ENCODE data around the gene RPS6KL1. TPM values are rescaled to one million over a fixed set of nuclear protein-coding genes. Genes with fewer than 3 reads are reported as not detected.

Gene RPS6KL1
- total RNA-seq, 2 experiments from 2014 or later: 12.5 to 12.7 TPM

DNA sequence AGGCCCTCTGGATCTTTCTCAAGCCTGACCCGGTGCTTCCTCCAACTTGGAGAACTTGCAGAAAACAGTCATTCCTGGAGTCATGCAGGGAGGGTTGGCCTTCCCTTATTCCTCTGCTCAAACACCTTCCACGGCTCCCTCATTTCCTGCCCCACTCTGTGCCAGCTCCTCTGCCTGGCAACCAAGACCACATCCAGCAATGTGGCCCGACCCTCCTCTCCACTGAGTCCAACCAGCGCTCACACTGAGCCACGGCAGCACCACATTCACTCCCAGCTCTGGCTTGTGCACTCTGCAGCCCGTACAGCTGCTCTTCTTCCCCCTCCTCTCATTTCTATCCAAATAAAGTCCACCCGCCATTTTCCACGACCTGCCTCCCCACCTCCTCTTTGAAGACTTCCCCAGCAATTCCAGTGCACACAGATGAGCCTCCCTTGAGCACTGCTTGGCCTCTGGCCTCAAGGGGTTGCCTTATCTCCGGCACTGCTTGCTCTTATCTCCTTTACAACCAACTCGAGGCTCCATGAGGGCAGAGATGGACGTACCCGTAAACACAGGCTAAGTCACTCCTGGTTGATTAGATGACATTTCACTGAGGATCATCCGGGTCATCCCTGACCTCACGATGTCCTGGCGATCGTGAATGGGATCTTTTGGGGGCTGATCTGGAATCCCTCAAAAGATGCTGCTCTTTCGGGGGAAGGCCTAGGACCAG is 27.0 kb upstream of the RPS6KL1 start:
- Histone ChIP-seq H3K27ac (ENCODE audit: low read depth in 1 of 2, low read length in 2 of 2) (no peak overlapping the region), H3K9me3 (ENCODE audit: control insufficient read depth in 1 of 2, insufficient read depth in 1 of 2, low read length in 2 of 2) (peaks cover 0 to 2% of the 10 kb centered on the region in 2 experiments), H3K4me3 (ENCODE audit: low read length) (no peak overlapping the region), H3K4me1 (ENCODE audit: insufficient read depth, low read length) (peaks cover 19% of the 10 kb centered on the region), H3K36me3 (ENCODE audit: insufficient read depth, low read length) (no peaks in the 10 kb centered on the region), H3K27me3 (ENCODE audit: control insufficient read depth in 1 of 2, insufficient read depth in 2 of 2, low read length in 2 of 2) (peaks cover 8 to 16% of the 10 kb centered on the region in 2 experiments)
- no peak for TF ChIP-seq CTCF (IDR thresholded peaks at IDR 0.05)
- H3K4me1 Mint-ChIP-seq (ENCODE audit: low read depth): peaks cover 8% of the 10 kb centered on the region
- POLR2A ChIA-PET: no interaction called here
- H3K27me3 Mint-ChIP-seq: peaks cover 19% of the 10 kb centered on the region
- intact Hi-C loops (cut with DNase I, micrococcal nuclease): loop anchor here (5.0 kb wide), 3 partner anchors 52 to 352 kb away; partner anchors contain the start of gene EIF2B2 (in 1 of the 2)
- CTCF ChIA-PET: no interaction called here
- no peaks in the 10 kb centered on the region for H3K9me3 Mint-ChIP-seq
- no peak for ATAC-seq (ENCODE audit: poor library complexity)
- no peaks in the 10 kb centered on the region for H3K36me3 Mint-ChIP-seq (ENCODE audit: low read depth)
- DNase-seq: no peak
- H3K4me3 Mint-ChIP-seq: no peak overlapping the region
- no peak overlapping the region for H3K27ac Mint-ChIP-seq

DNA sequence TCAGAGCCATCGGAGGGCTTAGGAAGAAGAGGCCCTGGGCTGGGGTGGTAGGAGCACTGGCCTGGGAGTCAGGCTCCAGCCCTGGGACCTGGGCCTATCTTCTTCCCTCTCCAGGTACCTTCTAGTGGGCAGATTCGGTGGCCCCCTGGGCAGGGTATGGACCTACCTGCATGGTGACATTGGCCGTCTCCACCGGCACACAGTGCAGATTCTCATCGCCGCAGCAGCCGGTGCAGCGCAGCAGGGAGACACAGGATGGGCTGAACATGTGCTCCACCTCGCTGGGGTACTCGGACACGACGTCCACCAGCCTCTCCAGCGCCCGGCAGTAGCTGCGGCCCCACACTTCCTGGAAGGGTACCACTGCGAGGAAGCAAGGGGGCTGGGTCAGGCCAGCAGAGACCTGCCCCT is 26.1 kb upstream of the RPS6KL1 start:
- H3K9me3 Mint-ChIP-seq: no peaks in the 10 kb centered on the region
- H3K27ac ChIP-seq (ENCODE audit: low read depth in 1 of 2, low read length in 2 of 2): no peak overlapping the region
- H3K27me3 Mint-ChIP-seq: peaks cover 19% of the 10 kb centered on the region
- no peak overlapping the region for H3K4me3 Mint-ChIP-seq
- no peak for TF ChIP-seq CTCF (IDR thresholded peaks at IDR 0.05)
- H3K27ac Mint-ChIP-seq: no peak overlapping the region
- CTCF ChIA-PET: no interaction called here
- H3K27me3 ChIP-seq (ENCODE audit: control insufficient read depth in 1 of 2, insufficient read depth in 2 of 2, low read length in 2 of 2): peaks cover 7 to 9% of the 10 kb centered on the region in 2 experiments
- H3K9me3 ChIP-seq (ENCODE audit: control insufficient read depth in 1 of 2, insufficient read depth in 1 of 2, low read length in 2 of 2): no peaks in the 10 kb centered on the region
- DNase-seq (no peak), ATAC-seq (ENCODE audit: poor library complexity) (no peak)
- H3K4me1 ChIP-seq (ENCODE audit: insufficient read depth, low read length): peaks cover 12% of the 10 kb centered on the region
- no peak overlapping the region for H3K4me3 ChIP-seq (ENCODE audit: low read length)
- H3K36me3 Mint-ChIP-seq (ENCODE audit: low read depth): no peaks in the 10 kb centered on the region
- POLR2A ChIA-PET: no interaction called here
- intact Hi-C loops (cut with DNase I, micrococcal nuclease): loop anchor here (5.0 kb wide), 3 partner anchors 53 to 353 kb away; partner anchors contain the start of gene EIF2B2 (in 1 of the 2)
- H3K36me3 ChIP-seq (ENCODE audit: insufficient read depth, low read length): no peaks in the 10 kb centered on the region
- H3K4me1 Mint-ChIP-seq (ENCODE audit: low read depth): peaks cover 8% of the 10 kb centered on the region

DNA sequence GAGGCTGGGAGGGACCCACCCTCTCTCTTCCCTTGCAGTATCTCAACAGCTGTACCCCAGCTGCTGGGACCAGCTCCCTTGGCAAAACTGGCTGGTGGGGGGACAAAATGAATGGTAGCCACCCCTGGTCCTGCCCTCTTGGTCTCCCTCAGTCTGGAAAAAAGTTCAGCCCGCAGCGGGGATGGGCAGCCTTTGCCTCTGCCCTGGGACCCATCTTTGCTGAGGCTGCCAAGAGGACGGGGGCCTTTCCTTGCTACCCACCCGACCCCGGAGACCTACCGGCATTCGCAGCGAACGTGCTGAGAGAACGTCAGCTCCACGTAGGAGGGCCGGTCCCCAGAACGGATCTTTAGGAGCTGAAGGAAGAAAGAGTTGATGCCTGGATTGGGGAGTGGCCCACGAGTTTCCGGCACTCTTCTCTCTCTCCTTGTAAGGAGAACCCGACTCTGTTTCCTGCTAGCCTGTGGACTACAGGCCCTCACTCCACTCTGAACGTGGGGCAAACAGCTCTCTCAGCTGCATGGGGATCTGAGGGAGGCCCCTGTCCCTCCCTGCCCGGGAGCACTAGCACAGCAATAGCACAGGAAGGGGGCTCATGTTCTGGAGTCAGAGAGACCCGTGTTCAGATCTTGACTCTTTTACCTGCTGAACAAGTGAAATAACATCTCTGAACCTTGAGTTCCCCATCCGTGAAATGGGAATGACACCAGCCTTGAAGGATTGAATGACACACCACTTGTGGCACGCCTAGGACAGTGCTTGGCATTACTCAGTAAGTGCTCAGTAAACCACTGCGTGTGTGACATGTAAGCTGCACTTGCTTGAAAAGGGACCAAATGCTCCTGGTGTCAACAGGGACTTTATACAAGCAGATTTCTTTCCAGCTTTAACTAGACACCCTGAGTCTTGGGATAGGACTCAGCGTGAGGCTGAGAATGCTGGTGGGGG is 25.4 kb upstream of the RPS6KL1 start:
- H3K27me3 ChIP-seq (ENCODE audit: control insufficient read depth in 1 of 2, insufficient read depth in 2 of 2, low read length in 2 of 2): peaks cover 2 to 3% of the 10 kb centered on the region in 2 experiments
- intact Hi-C loops (cut with DNase I, micrococcal nuclease): loop anchor here (5.0 kb wide), 3 partner anchors 54 to 354 kb away; partner anchors contain the start of gene EIF2B2 (in 1 of the 2)
- CTCF ChIA-PET: interaction anchor here (1.4 kb wide), 1 partner anchor 140 kb away, joined by 4 read pairs; no protein-coding TSS in a partner anchor
- ATAC-seq (ENCODE audit: poor library complexity): no peak
- no peak overlapping the region for H3K27ac ChIP-seq (ENCODE audit: low read depth in 1 of 2, low read length in 2 of 2)
- H3K9me3 ChIP-seq (ENCODE audit: control insufficient read depth in 1 of 2, insufficient read depth in 1 of 2, low read length in 2 of 2): no peaks in the 10 kb centered on the region
- H3K27me3 Mint-ChIP-seq: peaks cover 16% of the 10 kb centered on the region
- H3K36me3 ChIP-seq (ENCODE audit: insufficient read depth, low read length): no peaks in the 10 kb centered on the region
- peaks cover 10% of the 10 kb centered on the region for H3K4me1 Mint-ChIP-seq (ENCODE audit: low read depth)
- no peaks in the 10 kb centered on the region for H3K9me3 Mint-ChIP-seq
- POLR2A ChIA-PET: no interaction called here
- no peak for TF ChIP-seq CTCF (IDR thresholded peaks at IDR 0.05)
- peaks cover 12% of the 10 kb centered on the region for H3K4me1 ChIP-seq (ENCODE audit: insufficient read depth, low read length)
- no peaks in the 10 kb centered on the region for H3K36me3 Mint-ChIP-seq (ENCODE audit: low read depth)
- H3K27ac Mint-ChIP-seq: no peak overlapping the region
- DNase-seq: no peak
- H3K4me3 Mint-ChIP-seq: no peak overlapping the region
- no peak overlapping the region for H3K4me3 ChIP-seq (ENCODE audit: low read length)
